ENCODE results near the gene SLC35A5.

The SLC35A5 gene

DNA sequence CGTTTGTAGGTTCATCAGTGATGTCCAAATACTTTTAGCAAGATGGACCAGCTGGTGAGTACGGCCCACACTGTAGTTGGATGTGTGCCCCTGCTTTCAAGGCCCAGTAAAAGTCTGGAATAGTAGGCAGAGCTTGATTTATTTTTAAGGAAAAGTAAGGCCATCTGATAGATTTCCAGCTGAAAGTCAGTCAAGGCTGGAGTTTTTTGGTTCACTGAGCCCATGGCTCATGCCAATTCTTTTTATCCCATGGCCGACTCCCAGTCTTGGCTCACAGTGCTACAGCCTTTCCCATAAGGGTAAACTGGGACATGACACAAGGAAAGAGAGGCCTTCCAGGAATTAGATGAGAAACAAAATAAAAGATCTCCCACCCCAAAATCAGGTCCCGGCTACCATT, 65.6 kb downstream of the SLC35A5 start:
- DNase-seq = no peak

DNA sequence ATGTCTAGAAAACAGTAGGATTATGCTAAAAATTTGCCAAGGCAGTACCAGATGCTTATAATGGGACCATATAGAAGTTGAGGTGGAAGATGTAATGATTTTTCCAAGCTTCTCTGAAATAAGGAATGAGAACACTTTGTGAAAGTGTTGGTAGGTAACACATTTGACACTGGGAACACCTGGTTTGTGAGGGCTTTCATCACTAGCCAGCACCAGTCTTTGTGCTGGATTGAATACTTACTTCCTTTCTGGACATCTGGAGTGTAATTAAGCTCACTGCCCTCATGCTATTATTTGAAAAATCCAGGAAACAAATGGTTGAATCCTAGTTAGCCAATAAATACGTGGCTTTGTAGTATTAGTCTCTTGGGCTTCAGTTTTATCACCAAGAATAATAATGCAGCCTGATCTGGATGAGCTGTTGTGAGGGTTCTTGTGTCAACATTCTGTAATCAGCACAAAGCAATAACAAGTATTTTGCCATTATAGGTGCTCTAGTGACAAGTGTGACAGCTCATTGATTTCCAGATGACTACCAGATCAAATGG, 66.1 kb downstream of the SLC35A5 start:
- DNase-seq = no peak

DNA sequence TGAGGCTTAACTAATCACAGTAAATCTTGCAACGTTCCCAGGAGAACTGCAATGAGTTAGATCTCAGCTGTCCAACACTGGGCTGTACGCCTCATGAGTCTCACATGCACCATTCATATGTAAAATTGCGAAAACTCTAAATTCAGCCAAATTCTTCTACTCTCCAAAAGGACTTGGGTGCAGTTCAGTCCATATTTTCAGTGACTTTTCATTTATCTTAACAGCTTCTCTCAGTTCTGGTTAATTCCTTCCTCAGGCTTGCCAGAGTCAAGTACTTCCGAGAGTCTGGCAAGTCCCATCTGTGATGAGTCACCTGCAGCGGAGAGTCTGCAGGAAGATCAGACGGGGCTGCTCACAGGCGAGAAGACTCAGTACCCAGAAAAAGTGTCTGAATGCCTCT, 67.6 kb downstream of the SLC35A5 start:
- DNase-seq = no peak

DNA sequence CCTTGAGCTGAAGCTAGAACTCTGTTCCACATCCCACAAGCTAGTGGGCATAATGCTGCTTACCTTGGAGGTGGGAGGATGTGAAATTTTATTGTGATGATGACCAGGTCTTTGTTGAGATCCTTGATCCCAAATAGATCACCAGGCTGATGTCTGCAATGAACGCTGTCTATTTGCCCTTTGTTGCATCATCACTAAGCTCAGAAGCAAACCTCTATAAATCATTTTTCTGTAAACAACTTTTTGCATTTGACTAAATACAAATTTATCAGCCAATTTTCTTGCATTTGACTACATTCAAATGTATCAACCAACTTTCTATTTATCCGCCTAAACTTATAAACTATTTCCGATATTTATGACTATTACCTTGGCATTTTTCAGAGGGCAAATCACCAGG, 69.4 kb downstream of the SLC35A5 start:
- DNase-seq = no peak

DNA sequence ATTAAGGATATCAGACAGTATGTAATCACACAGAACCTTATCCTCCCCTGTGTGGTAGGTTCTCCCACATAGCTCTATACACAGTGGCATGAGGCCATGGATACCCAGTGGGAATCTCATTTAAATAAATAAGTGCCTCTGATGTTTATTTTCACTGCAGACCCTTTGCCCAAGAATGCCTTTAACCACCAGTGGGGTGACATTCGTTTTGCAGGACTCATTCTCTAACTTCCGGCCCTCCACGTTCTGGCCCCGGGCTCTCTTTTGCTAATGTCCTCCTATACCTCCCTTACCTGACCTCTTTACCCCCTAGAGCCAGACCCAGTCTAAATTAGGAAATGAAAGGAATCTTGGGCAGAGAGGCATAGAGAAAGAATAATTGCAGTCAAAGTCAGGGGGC, 70.8 kb downstream of the SLC35A5 start:
- DNase-seq = no peak

DNA sequence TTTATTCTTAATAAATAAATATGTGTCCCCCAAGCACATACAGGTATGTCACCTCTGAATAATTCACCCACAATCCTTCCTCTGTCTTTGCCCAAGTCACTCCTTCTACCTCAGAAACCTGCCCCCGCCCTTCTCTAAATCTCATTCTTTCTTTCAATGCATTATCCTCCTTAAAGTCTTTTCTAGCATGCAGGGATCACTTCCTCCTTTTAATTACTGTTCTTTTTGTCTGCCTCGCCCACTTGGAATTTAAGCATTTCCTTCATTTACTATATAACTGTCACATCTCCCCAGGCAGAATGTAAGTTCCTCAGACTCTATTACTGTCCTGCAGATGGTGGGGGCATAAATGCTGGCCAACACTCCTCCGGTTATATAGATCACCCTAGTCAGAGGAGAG, 71.3 kb downstream of the SLC35A5 start:
- no peak for DNase-seq

DNA sequence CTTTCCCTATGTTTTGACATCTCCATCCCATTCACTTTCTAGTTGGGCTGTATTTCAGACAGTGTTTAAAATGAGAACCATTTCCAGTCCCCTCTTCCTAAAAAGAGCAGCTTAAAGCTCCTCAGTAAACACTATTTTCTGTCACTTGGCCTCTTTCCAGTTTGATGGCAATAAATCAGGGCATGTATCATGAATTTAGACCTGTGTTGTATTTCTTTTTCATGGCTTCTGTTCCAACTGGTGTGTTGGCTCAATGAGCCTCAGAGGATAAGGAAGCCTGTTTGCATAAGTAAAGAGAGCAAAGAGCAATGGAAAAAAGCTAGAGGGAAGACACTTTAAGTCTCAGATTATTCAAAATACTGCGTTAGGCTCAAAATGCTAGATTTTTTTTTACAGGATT, 71.9 kb downstream of the SLC35A5 start:
- no peak for DNase-seq

DNA sequence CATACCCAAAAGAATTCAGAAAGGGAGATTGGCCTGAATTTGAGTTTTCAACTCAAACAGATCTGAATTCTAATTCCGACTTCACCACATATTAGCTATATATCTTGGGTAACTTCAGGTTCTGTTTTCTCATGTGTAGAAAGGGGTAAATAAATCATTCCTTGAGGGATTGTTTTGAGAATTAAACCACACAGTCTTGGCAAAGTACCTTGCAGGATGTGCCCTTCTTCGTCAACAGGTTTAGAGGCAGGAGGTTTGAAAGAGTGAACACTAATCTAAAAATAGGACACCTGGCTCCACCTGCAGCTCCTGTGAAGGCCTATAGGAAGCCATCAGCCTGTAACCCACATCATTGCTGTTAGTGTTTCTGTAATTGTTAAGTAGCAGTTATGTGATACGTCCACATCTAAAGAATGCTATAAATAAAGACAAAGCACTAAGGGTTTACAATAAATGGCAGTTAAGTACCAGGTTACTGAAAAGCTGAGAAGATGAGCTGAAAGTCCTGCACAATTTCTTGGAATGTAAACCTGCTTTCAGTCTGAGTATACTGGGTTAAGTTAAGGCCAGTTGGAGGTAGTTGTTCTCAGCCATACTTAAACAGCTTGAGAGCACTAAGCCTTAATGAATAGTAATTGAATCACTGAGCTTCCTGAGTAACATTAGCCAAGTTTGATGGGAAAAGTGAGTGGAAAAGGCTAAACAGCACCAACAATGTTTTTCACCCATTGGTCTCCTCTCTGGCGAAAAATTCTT, 73.1 kb downstream of the SLC35A5 start:
- DNase-seq = no peak

Data from NCI-H2227 treated with DMSO at 0.1 percent for 48 hours (cell line).